Right hindlimb (tissue), 1 donor: Measurements from ENCODE around the gene MAP2K7.
"Not testable (repeated sequence)": the region's sequence is repeated elsewhere in the genome, so short reads cannot be mapped to it uniquely, and the experiment has no call there.

Experiments used
- DNase-seq: peaks from one replicate; pipeline ENCODE4 v3.0.0-alpha.2; 2018

The MAP2K7 gene

GRCh38 chr19:7932276-7932929, 28.7 kb downstream of the MAP2K7 start:
- DNase-seq, result peak; percentile 18

GRCh38 chr19:7932930-7933300, 29.2 kb downstream of the MAP2K7 start:
- peak; percentile 7 for DNase-seq

GRCh38 chr19:7933411-7933810, 29.7 kb downstream of the MAP2K7 start:
- DNase-seq, result no peak

GRCh38 chr19:7933828-7934725, 30.4 kb downstream of the MAP2K7 start:
- DNase-seq, result peak; percentile 19

- no peak for DNase-seq
These were observed 31.1 kb downstream of the MAP2K7 start for GRCh38 chr19:7934766-7935165.

GRCh38 chr19:7940841-7941240, 37.2 kb downstream of the MAP2K7 start:
- no peak for DNase-seq

- DNase-seq, result no peak
These were observed 38.4 kb downstream of the MAP2K7 start for GRCh38 chr19:7941895-7942596.

GRCh38 chr19:7942981-7943443, 39.3 kb downstream of the MAP2K7 start:
- no peak for DNase-seq

- DNase-seq, result peak; percentile 100
These were observed 39.9 kb downstream of the MAP2K7 start, which contains the start of gene TIMM44 for GRCh38 chr19:7943444-7944176. TSS of gene TIMM44 (minus strand) at chr19:7943666. CDS start at chr19:7943651, 15 bp downstream.

GRCh38 chr19:7944177-7944761, 40.6 kb downstream of the MAP2K7 start:
- DNase-seq, result peak; percentile 91

- no peak for DNase-seq
These were observed 44.3 kb downstream of the MAP2K7 start for GRCh38 chr19:7947939-7948338.

GRCh38 chr19:7953060-7953459, 49.4 kb downstream of the MAP2K7 start:
- DNase-seq, result no peak

GRCh38 chr19:7953576-7953975, 49.9 kb downstream of the MAP2K7 start:
- no peak for DNase-seq

GRCh38 chr19:7955696-7956095, 52.0 kb downstream of the MAP2K7 start:
- no peak for DNase-seq

- no peak for DNase-seq
These were observed 55.5 kb downstream of the MAP2K7 start for GRCh38 chr19:7959211-7959610.

- DNase-seq, result not testable (repeated sequence)
These were observed 57.4 kb downstream of the MAP2K7 start for GRCh38 chr19:7961082-7961481.

- DNase-seq, result no peak
These were observed 58.4 kb downstream of the MAP2K7 start for GRCh38 chr19:7961920-7962626.

GRCh38 chr19:7962644-7963268, 59.1 kb downstream of the MAP2K7 start:
- no peak for DNase-seq

GRCh38 chr19:7963566-7963965, 59.9 kb downstream of the MAP2K7 start:
- no peak for DNase-seq
